ENCODE data around the gene ARL6IP5.

ARL6IP5 gene

GRCh38 chr3:69119681-69120080 lies 34.9 kb downstream of the ARL6IP5 start:
- DNase-seq: no peak

GRCh38 chr3:69120879-69121464 lies 36.2 kb downstream of the ARL6IP5 start:
- DNase-seq: peak; percentile 83

GRCh38 chr3:69121513-69121912 lies 36.8 kb downstream of the ARL6IP5 start:
- DNase-seq: no peak

- no peak for DNase-seq
Observed at GRCh38 chr3:69121950-69122349, 37.2 kb downstream of the ARL6IP5 start.

- no peak for DNase-seq
Observed at GRCh38 chr3:69122403-69122802, 37.7 kb downstream of the ARL6IP5 start, which contains the start of gene LMOD3. TSS of gene LMOD3 (minus strand) at chr3:69122595. CDS start at chr3:69122386, 209 bp downstream.

- DNase-seq: no peak
Observed at GRCh38 chr3:69126216-69126615, 41.5 kb downstream of the ARL6IP5 start.

- no peak for DNase-seq
Observed at GRCh38 chr3:69126999-69127398, 42.3 kb downstream of the ARL6IP5 start.

GRCh38 chr3:69128509-69128908 lies 43.8 kb downstream of the ARL6IP5 start:
- DNase-seq: no peak

GRCh38 chr3:69129531-69129930 lies 44.8 kb downstream of the ARL6IP5 start:
- DNase-seq: no peak

- DNase-seq: no peak
Observed at GRCh38 chr3:69130689-69131088, 46.0 kb downstream of the ARL6IP5 start.

- DNase-seq: no peak
Observed at GRCh38 chr3:69137005-69137404, 52.3 kb downstream of the ARL6IP5 start.

- DNase-seq: no peak
Observed at GRCh38 chr3:69137412-69137811, 52.7 kb downstream of the ARL6IP5 start.

GRCh38 chr3:69141313-69141712 lies 56.6 kb downstream of the ARL6IP5 start:
- DNase-seq: no peak

- DNase-seq: no peak
Observed at GRCh38 chr3:69142090-69142489, 57.4 kb downstream of the ARL6IP5 start.

- DNase-seq: no peak
Observed at GRCh38 chr3:69142797-69143454, 58.2 kb downstream of the ARL6IP5 start.

- no peak for DNase-seq
Observed at GRCh38 chr3:69143612-69144011, 58.9 kb downstream of the ARL6IP5 start.

GRCh38 chr3:69144631-69145245 lies 60.0 kb downstream of the ARL6IP5 start:
- no peak for DNase-seq

GRCh38 chr3:69145688-69146087 lies 61.0 kb downstream of the ARL6IP5 start:
- no peak for DNase-seq

- no peak for DNase-seq
Observed at GRCh38 chr3:69149586-69149985, 64.8 kb downstream of the ARL6IP5 start.
